ENCODE results near the gene LPAR6. TPM values are rescaled to one million over a fixed set of nuclear protein-coding genes. Genes with fewer than 3 reads are reported as not detected.

The LPAR6 gene
- total RNA-seq, 1 experiment from 2014 or later = 3.9 TPM

DNA sequence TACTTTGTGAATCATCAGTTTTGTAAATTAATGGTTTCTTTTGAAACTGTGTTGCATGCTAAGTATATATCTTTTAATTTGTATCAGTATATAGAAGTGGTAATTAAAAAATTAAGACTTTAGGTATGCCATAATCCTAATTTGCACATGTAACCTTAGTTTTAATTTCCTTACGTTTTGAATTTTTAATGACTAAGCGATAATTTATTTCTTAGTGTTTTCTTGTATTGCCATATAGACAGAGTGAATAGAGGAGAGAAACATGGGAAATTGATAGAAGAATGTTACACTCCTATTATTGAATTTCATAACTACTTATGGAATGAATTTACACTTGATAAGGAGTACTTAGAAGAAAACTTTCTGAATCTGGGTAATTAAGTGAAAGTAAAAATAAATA, 29.5 kb downstream of the LPAR6 start (continued):
- TF ChIP-seq, protein P1, sequence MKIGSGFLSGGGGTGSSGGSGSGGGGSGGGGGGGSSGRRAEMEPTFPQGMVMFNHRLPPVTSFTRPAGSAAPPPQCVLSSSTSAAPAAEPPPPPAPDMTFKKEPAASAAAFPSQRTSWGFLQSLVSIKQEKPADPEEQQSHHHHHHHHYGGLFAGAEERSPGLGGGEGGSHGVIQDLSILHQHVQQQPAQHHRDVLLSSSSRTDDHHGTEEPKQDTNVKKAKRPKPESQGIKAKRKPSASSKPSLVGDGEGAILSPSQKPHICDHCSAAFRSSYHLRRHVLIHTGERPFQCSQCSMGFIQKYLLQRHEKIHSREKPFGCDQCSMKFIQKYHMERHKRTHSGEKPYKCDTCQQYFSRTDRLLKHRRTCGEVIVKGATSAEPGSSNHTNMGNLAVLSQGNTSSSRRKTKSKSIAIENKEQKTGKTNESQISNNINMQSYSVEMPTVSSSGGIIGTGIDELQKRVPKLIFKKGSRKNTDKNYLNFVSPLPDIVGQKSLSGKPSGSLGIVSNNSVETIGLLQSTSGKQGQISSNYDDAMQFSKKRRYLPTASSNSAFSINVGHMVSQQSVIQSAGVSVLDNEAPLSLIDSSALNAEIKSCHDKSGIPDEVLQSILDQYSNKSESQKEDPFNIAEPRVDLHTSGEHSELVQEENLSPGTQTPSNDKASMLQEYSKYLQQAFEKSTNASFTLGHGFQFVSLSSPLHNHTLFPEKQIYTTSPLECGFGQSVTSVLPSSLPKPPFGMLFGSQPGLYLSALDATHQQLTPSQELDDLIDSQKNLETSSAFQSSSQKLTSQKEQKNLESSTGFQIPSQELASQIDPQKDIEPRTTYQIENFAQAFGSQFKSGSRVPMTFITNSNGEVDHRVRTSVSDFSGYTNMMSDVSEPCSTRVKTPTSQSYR (CRISPR knock-in tag; IDR thresholded peaks at IDR 0.05) = no peak
- TF ChIP-seq JAZF1 (CRISPR knock-in tag; IDR thresholded peaks at IDR 0.05) = no peak
- no peak for TF ChIP-seq NFYB (CRISPR knock-in tag; conservative IDR thresholded peaks at IDR 0.05; ENCODE audit: low read depth)
- no peak for TF ChIP-seq CREM (CRISPR knock-in tag; IDR thresholded peaks at IDR 0.05)
- TF ChIP-seq, protein P2, sequence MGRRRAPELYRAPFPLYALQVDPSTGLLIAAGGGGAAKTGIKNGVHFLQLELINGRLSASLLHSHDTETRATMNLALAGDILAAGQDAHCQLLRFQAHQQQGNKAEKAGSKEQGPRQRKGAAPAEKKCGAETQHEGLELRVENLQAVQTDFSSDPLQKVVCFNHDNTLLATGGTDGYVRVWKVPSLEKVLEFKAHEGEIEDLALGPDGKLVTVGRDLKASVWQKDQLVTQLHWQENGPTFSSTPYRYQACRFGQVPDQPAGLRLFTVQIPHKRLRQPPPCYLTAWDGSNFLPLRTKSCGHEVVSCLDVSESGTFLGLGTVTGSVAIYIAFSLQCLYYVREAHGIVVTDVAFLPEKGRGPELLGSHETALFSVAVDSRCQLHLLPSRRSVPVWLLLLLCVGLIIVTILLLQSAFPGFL (CRISPR knock-in tag; IDR thresholded peaks at IDR 0.05; ENCODE audit: borderline replicate concordance) = no peak
- TF ChIP-seq, protein P3, sequence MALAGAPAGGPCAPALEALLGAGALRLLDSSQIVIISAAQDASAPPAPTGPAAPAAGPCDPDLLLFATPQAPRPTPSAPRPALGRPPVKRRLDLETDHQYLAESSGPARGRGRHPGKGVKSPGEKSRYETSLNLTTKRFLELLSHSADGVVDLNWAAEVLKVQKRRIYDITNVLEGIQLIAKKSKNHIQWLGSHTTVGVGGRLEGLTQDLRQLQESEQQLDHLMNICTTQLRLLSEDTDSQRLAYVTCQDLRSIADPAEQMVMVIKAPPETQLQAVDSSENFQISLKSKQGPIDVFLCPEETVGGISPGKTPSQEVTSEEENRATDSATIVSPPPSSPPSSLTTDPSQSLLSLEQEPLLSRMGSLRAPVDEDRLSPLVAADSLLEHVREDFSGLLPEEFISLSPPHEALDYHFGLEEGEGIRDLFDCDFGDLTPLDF (CRISPR knock-in tag; IDR thresholded peaks at IDR 0.05) = no peak
- TF ChIP-seq PRRX2 (CRISPR knock-in tag; IDR thresholded peaks at IDR 0.05) = no peak
- TF ChIP-seq, protein P4, sequence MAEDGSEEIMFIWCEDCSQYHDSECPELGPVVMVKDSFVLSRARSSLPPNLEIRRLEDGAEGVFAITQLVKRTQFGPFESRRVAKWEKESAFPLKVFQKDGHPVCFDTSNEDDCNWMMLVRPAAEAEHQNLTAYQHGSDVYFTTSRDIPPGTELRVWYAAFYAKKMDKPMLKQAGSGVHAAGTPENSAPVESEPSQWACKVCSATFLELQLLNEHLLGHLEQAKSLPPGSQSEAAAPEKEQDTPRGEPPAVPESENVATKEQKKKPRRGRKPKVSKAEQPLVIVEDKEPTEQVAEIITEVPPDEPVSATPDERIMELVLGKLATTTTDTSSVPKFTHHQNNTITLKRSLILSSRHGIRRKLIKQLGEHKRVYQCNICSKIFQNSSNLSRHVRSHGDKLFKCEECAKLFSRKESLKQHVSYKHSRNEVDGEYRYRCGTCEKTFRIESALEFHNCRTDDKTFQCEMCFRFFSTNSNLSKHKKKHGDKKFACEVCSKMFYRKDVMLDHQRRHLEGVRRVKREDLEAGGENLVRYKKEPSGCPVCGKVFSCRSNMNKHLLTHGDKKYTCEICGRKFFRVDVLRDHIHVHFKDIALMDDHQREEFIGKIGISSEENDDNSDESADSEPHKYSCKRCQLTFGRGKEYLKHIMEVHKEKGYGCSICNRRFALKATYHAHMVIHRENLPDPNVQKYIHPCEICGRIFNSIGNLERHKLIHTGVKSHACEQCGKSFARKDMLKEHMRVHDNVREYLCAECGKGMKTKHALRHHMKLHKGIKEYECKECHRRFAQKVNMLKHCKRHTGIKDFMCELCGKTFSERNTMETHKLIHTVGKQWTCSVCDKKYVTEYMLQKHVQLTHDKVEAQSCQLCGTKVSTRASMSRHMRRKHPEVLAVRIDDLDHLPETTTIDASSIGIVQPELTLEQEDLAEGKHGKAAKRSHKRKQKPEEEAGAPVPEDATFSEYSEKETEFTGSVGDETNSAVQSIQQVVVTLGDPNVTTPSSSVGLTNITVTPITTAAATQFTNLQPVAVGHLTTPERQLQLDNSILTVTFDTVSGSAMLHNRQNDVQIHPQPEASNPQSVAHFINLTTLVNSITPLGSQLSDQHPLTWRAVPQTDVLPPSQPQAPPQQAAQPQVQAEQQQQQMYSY (CRISPR knock-in tag; IDR thresholded peaks at IDR 0.05) = no peak
- TF ChIP-seq, protein P5, sequence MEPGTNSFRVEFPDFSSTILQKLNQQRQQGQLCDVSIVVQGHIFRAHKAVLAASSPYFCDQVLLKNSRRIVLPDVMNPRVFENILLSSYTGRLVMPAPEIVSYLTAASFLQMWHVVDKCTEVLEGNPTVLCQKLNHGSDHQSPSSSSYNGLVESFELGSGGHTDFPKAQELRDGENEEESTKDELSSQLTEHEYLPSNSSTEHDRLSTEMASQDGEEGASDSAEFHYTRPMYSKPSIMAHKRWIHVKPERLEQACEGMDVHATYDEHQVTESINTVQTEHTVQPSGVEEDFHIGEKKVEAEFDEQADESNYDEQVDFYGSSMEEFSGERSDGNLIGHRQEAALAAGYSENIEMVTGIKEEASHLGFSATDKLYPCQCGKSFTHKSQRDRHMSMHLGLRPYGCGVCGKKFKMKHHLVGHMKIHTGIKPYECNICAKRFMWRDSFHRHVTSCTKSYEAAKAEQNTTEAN (CRISPR knock-in tag; IDR thresholded peaks at IDR 0.05) = no peak

DNA sequence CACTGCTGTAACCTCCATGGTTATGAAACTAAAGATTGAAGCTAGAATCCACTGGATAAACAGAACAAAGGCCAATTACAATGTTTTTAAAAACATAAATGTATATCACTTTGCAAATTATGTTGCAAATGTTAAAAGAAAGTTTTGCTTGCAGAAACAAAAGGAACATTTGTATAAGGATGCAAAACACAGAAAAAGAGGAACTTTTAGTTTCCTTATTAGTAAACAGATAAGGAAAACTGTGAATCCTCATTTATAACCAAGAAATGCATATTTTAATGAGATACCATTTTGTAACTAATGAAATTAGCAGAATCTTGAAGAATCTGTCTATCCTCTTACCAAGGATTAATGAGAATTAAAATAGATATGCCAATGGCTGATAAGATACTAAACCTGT, 32.3 kb downstream of the LPAR6 start:
- Mint-ChIP-seq H3K27me3 (ENCODE audit: low read depth) (no peaks in the 10 kb centered on the region), H3K36me3 (peaks cover 3% of the 10 kb centered on the region), H3K9me3 (peaks cover 2% of the 10 kb centered on the region; the same call in 1 of the 2 replicates), H3K27ac (no peak overlapping the region), H3K4me3 (no peak overlapping the region), H3K4me1 (no peaks in the 10 kb centered on the region)
- POLR2A ChIA-PET = no interaction called here
- CTCF ChIA-PET = no interaction called here
- no peak for ATAC-seq
- no peak for DNase-seq (ENCODE audit: low spot score)
- TF ChIP-seq, protein P6, sequence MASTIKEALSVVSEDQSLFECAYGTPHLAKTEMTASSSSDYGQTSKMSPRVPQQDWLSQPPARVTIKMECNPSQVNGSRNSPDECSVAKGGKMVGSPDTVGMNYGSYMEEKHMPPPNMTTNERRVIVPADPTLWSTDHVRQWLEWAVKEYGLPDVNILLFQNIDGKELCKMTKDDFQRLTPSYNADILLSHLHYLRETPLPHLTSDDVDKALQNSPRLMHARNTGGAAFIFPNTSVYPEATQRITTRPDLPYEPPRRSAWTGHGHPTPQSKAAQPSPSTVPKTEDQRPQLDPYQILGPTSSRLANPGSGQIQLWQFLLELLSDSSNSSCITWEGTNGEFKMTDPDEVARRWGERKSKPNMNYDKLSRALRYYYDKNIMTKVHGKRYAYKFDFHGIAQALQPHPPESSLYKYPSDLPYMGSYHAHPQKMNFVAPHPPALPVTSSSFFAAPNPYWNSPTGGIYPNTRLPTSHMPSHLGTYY (CRISPR knock-in tag; IDR thresholded peaks at IDR 0.05) = no peak
- TF ChIP-seq, protein P7, sequence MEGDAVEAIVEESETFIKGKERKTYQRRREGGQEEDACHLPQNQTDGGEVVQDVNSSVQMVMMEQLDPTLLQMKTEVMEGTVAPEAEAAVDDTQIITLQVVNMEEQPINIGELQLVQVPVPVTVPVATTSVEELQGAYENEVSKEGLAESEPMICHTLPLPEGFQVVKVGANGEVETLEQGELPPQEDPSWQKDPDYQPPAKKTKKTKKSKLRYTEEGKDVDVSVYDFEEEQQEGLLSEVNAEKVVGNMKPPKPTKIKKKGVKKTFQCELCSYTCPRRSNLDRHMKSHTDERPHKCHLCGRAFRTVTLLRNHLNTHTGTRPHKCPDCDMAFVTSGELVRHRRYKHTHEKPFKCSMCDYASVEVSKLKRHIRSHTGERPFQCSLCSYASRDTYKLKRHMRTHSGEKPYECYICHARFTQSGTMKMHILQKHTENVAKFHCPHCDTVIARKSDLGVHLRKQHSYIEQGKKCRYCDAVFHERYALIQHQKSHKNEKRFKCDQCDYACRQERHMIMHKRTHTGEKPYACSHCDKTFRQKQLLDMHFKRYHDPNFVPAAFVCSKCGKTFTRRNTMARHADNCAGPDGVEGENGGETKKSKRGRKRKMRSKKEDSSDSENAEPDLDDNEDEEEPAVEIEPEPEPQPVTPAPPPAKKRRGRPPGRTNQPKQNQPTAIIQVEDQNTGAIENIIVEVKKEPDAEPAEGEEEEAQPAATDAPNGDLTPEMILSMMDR (IDR thresholded peaks at IDR 0.05) = no peak
- no peak for TF ChIP-seq MYBL2 (CRISPR knock-in tag; IDR thresholded peaks at IDR 0.05)
- TF ChIP-seq, protein P8, sequence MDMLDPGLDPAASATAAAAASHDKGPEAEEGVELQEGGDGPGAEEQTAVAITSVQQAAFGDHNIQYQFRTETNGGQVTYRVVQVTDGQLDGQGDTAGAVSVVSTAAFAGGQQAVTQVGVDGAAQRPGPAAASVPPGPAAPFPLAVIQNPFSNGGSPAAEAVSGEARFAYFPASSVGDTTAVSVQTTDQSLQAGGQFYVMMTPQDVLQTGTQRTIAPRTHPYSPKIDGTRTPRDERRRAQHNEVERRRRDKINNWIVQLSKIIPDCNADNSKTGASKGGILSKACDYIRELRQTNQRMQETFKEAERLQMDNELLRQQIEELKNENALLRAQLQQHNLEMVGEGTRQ (CRISPR knock-in tag; IDR thresholded peaks at IDR 0.05) = no peak
- TF ChIP-seq ESRRA (CRISPR knock-in tag; IDR thresholded peaks at IDR 0.05; ENCODE audit: borderline replicate concordance) = no peak
- TF ChIP-seq, protein P4 (CRISPR knock-in tag; IDR thresholded peaks at IDR 0.05) = no peak
- no peak for TF ChIP-seq NR3C1 (CRISPR knock-in tag; conservative IDR thresholded peaks at IDR 0.05; ENCODE audit: low read depth)
- no peak for TF ChIP-seq CREM (CRISPR knock-in tag; IDR thresholded peaks at IDR 0.05)
- no peak for TF ChIP-seq GABPB1 (CRISPR knock-in tag; IDR thresholded peaks at IDR 0.05)
- TF ChIP-seq SMAD3 (CRISPR knock-in tag; IDR thresholded peaks at IDR 0.05; ENCODE audit: borderline replicate concordance) = no peak
- TF ChIP-seq ETV6 (CRISPR knock-in tag; IDR thresholded peaks at IDR 0.05) = no peak

Data from WTC11 (cell line).